Measurements from ENCODE around the gene VSTM2B. TPM values are rescaled to one million over a fixed set of nuclear protein-coding genes. Genes with fewer than 3 reads are reported as not detected.

VSTM2B gene
- total RNA-seq, result not detected

GRCh38 chr19:29525901-29526729 is at the start of gene VSTM2B:
Gene VSTM2B (plus strand): TSS chr19:29525994. CDS start chr19:29526584, 590 bp downstream.

GRCh38 chr19:29605653-29606419 is 80.0 kb downstream of the VSTM2B start, which contains the start of gene POP4:
Gene POP4 (plus strand): TSS chr19:29606283. CDS start chr19:29606319, 36 bp downstream.

Other genes with a start within 250 kb of the VSTM2B start
- gene POP4, start 80.3 kb downstream of the VSTM2B start, total RNA-seq, result 10 to 100 TPM; 78.7 to 80.1 TPM
- 10 to 100 TPM; 42.3 to 47.4 TPM for gene PLEKHF1, start 139.5 kb downstream of the VSTM2B start, total RNA-seq
- 10 to 100 TPM; 38.2 to 38.6 TPM for gene C19orf12, start 189.3 kb downstream of the VSTM2B start, total RNA-seq

All from activated naive CD4-positive, alpha-beta T cell treated with anti-CD3 and anti-CD28 coated beads, Interleukin-2, amount 10 ng/mL, durations not matched to agents 5 hours and 36 hours (primary cell).